Spinal cord (tissue), 4 donors: ENCODE results near the gene CCNK. TPM values are rescaled to one million over a fixed set of nuclear protein-coding genes. Genes with fewer than 3 reads are reported as not detected.

ENCODE experiments used
- polyA plus RNA-seq, 2 donors: library from polyadenylated mRNA; unstranded; fragments of 120-200 nt; gene quantifications; one replicate each; pipeline ENCODE4 v1.2.1, GENCODE V29; 2013; ENCODE audit not compliant: insufficient read length in 2 of 2
- small RNA-seq: library from RNA; depleted of rRNA; stranded (forward); fragments of <200 nt; gene quantifications from one replicate; pipeline ENCODE3, GENCODE V24; 2014; ENCODE audit warnings: low replicate concordance
- total RNA-seq, 2 donors: library from RNA; depleted of rRNA in 1 of 2; stranded (reverse); fragments of 120-200 nt in 1 of 2; fragments of >200 nt in 1 of 2; gene quantifications; one replicate each; pipeline versions ENCODE4 v1.2.3 to v1.2.4, GENCODE V29; 2013 to 2014

Gene CCNK
- total and polyA plus RNA-seq, 4 donors = 25.7 to 49.0 (median 41.4) TPM

Small RNAs within 50 kb of the gene (small RNA-seq; reads per million reads assigned to genes)
- not detected for gene RNU6-91P

Other genes starting within 250 kb of the CCNK start
- gene BCL11B, start 209.2 kb upstream of the CCNK start, total RNA-seq = 10 to 100 TPM in 1 of 2 donors, 1 to 10 TPM in 1; 3.0 to 10.2 TPM
- gene BCL11B, start 209.2 kb upstream of the CCNK start, polyA plus RNA-seq = 10 to 100 TPM; 11.7 to 12.9 TPM
- 10 to 100 TPM; 69.2 to 82.6 TPM for gene SETD3, start 550 bp upstream of the CCNK start, total RNA-seq
- gene SETD3, start 550 bp upstream of the CCNK start, polyA plus RNA-seq = 10 to 100 TPM; 50.9 to 55.3 TPM
- 10 to 100 TPM in 1 of 2 donors, 1 to 10 TPM in 1; 8.4 to 20.4 TPM for gene CCDC85C, start 122.8 kb downstream of the CCNK start, total RNA-seq
- gene CCDC85C, start 122.8 kb downstream of the CCNK start, polyA plus RNA-seq = 10 to 100 TPM; 29.5 to 34.5 TPM
- gene HHIPL1, start 163.7 kb downstream of the CCNK start, total RNA-seq = 1 to 10 TPM; 4.8 to 5.7 TPM
- gene HHIPL1, start 163.7 kb downstream of the CCNK start, polyA plus RNA-seq = 1 to 10 TPM; 5.1 to 6.2 TPM
- 10 to 100 TPM in 1 of 2 donors, 1 to 10 TPM in 1; 5.5 to 18.7 TPM for gene CYP46A1, start 202.9 kb downstream of the CCNK start, total RNA-seq
- 10 to 100 TPM; 33.2 to 42.2 TPM for gene CYP46A1, start 202.9 kb downstream of the CCNK start, polyA plus RNA-seq